Panc1 (cell line): ENCODE results near the gene TRABD2B. TPM values are rescaled to one million over a fixed set of nuclear protein-coding genes. Genes with fewer than 3 reads are reported as not detected.

ENCODE experiments used
- ATAC-seq: fragments of 200-7000 bp; cut with Tn5 transposase; 2 replicates; pipeline ENCODE4 v1.9.1; 2020; ENCODE audit warnings: mild to moderate bottlenecking, moderate library complexity
- BruUV-seq: library from RNA; stranded (reverse); fragments of 400-500 nt; replicated peaks from 2 replicates; lab custom pipeline; 2021; lab: Mats Ljungman, UMichigan
- CTCF ChIA-PET: fragments of 300-600 bp; sonication (Branson Sonifier 250); formaldehyde crosslinking; loops from one replicate; lab custom pipeline; 2022; ENCODE audit warnings: antibody characterized with exemption; lab: Charles Lee
- POLR2A ChIA-PET: fragments of 300-600 bp; sonication (Branson Sonifier 250); formaldehyde crosslinking; loops from one replicate; lab custom pipeline; 2022; ENCODE audit warnings: antibody characterized with exemption; lab: Charles Lee
- DNase-seq: peaks from one replicate; pipeline ENCODE4 v3.0.0-alpha.2; 2010; ENCODE audit warnings: low read depth, low spot score
- H3K27ac ChIP-seq: 2 replicates; pipeline ENCODE4 v1.5.1; 2011; ENCODE audit warnings: mild to moderate bottlenecking, low read length, inconsistent platforms
- H3K27me3 ChIP-seq: fragments of 200-500 bp; sonication (Bioruptor generic); 2 replicates; pipeline ENCODE4 v1.6.0; 2014; ENCODE audit warnings: low read length, inconsistent platforms; ENCODE audit not compliant: control insufficient read depth, insufficient read depth
- H3K36me3 ChIP-seq: fragments of 200-500 bp; sonication (Bioruptor generic); 2 replicates; pipeline ENCODE4 v1.5.1; 2014; ENCODE audit warnings: inconsistent platforms, mild to moderate bottlenecking, low read length, moderate library complexity; ENCODE audit not compliant: control insufficient read depth, insufficient read depth
- H3K4me1 ChIP-seq: 2 replicates; pipeline ENCODE4 v1.5.1; 2011; ENCODE audit warnings: inconsistent platforms, mild to moderate bottlenecking, low read length, moderate library complexity; ENCODE audit not compliant: control insufficient read depth, insufficient read depth
- H3K4me3 ChIP-seq, 2 experiments: 2 replicates each; pipeline ENCODE4 v1.5.1; 2011 to 2012; ENCODE audit warnings: low read depth in 2 of 2, low read length in 2 of 2, mild to moderate bottlenecking in 2 of 2, inconsistent platforms in 1 of 2, moderate library complexity in 1 of 2
- H3K9me3 ChIP-seq: fragments of 200-500 bp; sonication (Bioruptor generic); 2 replicates; pipeline ENCODE4 v1.5.1; 2014; ENCODE audit warnings: low read depth, mild to moderate bottlenecking, inconsistent platforms, low read length, moderate library complexity; ENCODE audit not compliant: control insufficient read depth, insufficient read depth
- CTCF ChIP-seq: fragments of 450-650 bp; IDR thresholded peaks from 2 replicates; pipeline ENCODE4 v1.5.1; 2017; ENCODE audit warnings: mild to moderate bottlenecking
- POLR2AphosphoS5 ChIP-seq: IDR thresholded peaks from 2 replicates; pipeline ENCODE4 v1.6.1; 2012; ENCODE audit warnings: mild to moderate bottlenecking, low read depth, low read length, moderate library complexity
- REST ChIP-seq, 2 experiments: IDR thresholded peaks; 2 replicates each; pipeline ENCODE4 v1.6.1; 2011 to 2012; ENCODE audit warnings: low read depth in 2 of 2, control low read depth in 1 of 2, low read length in 1 of 2, mild to moderate bottlenecking in 1 of 2, moderate library complexity in 1 of 2; ENCODE audit not compliant: insufficient read depth in 1 of 2
- SIN3A ChIP-seq: IDR thresholded peaks from 2 replicates; pipeline ENCODE4 v1.6.1; 2012; ENCODE audit warnings: low read depth, mild to moderate bottlenecking, low read length, moderate library complexity, borderline replicate concordance; ENCODE audit not compliant: insufficient read depth
- TCF7L2 ChIP-seq: IDR thresholded peaks from 2 replicates; pipeline ENCODE4 v1.6.1; 2011; ENCODE audit warnings: mild to moderate bottlenecking, low read depth, low read length, inconsistent platforms
- in situ Hi-C: cut with HindIII; loops from 2 replicates; pipeline ENCODE4 v1.10.0; 2016; ENCODE audit warnings: low sequenced_read_pairs, low pct_unique_long_range_greater_than_20kb
- intact Hi-C: fragments of 100-400 bp; cut with micrococcal nuclease; formaldehyde crosslinking; loops from one replicate; pipeline ENCODE4 v1.10.0; 2022; ENCODE audit not compliant: unreplicated experiment
- total RNA-seq: library from RNA; stranded (reverse); gene quantifications from one replicate; pipeline ENCODE4 v1.2.1, GENCODE V29; 2021; ENCODE audit not compliant: unreplicated experiment

TRABD2B gene
- total RNA-seq, 1 experiment from 2014 or later: not detected

- POLR2A ChIA-PET: no interaction called here
- Histone ChIP-seq H3K36me3 (no peaks in the 10 kb centered on the region), H3K4me3 (no peak overlapping the region), H3K27ac (no peak overlapping the region), H3K9me3 (no peaks in the 10 kb centered on the region), H3K27me3 (no peaks in the 10 kb centered on the region; the same call in 1 of the 2 replicates), H3K4me1 (no peaks in the 10 kb centered on the region)
- no peak for DNase-seq
- TF ChIP-seq POLR2AphosphoS5 (no peak), SIN3A (no peak), CTCF (no peak), TCF7L2 (no peak), REST (IDR thresholded peaks at IDR 0.05; ENCODE audit: insufficient read depth in 1 of 2, low read depth in 2 of 2, low read length in 1 of 2) (no peak)
- CTCF ChIA-PET: no interaction called here
- ATAC-seq: no peak
- BruUV-seq: no TSS peak
- in situ Hi-C loops: no loop called here
- intact Hi-C loops: no loop called here
Observed at GRCh38 chr1:47901001-47901575, 96.1 kb downstream of the TRABD2B start.

GRCh38 chr1:47898133-47898845, 98.9 kb downstream of the TRABD2B start:
- TF ChIP-seq POLR2AphosphoS5: no peak
- TF ChIP-seq SIN3A: no peak
- no peak for TF ChIP-seq CTCF
- no peak for TF ChIP-seq REST (IDR thresholded peaks at IDR 0.05; ENCODE audit: insufficient read depth in 1 of 2, low read depth in 2 of 2, low read length in 1 of 2)
- TF ChIP-seq TCF7L2: no peak
- no peak overlapping the region for H3K4me3 ChIP-seq
- BruUV-seq: no TSS peak
- in situ Hi-C loops: no loop called here
- H3K4me1 ChIP-seq: no peaks in the 10 kb centered on the region
- CTCF ChIA-PET: no interaction called here
- DNase-seq (no peak), ATAC-seq (no peak)
- H3K27ac ChIP-seq: no peak overlapping the region
- intact Hi-C loops: no loop called here
- H3K27me3 ChIP-seq: peaks cover 6% of the 10 kb centered on the region; the same call in 1 of the 2 replicates
- no peaks in the 10 kb centered on the region for H3K9me3 ChIP-seq
- no peaks in the 10 kb centered on the region for H3K36me3 ChIP-seq
- POLR2A ChIA-PET: no interaction called here
